HepG2 (cell line): ENCODE results near the gene AIMP2. TPM values are rescaled to one million over a fixed set of nuclear protein-coding genes. Genes with fewer than 3 reads are reported as not detected.

ENCODE experiments used
- ATAC-seq: fragments of 200-7000 bp; cut with Tn5 transposase; 3 replicates; pipeline ENCODE4 v1.9.1; 2020; ENCODE audit warnings: mild to moderate bottlenecking, moderate library complexity
- BruUV-seq: library from RNA; stranded (reverse); fragments of 400-500 nt; replicated peaks from 2 replicates; lab custom pipeline; 2021; lab: Mats Ljungman, UMichigan
- CTCF ChIA-PET: fragments of 300-600 bp; formaldehyde crosslinking; extraction: SDS; loops from one replicate; lab custom pipeline; 2021; ENCODE audit warnings: low total read pairs, inconsistent platforms, low intra/inter-chr PET ratio; lab: Yijun Ruan, JAX
- POLR2A ChIA-PET: fragments of 350-600 bp; sonication (Branson Sonifier 250); formaldehyde crosslinking; loops from one replicate; lab custom pipeline; 2020; ENCODE audit warnings: antibody characterized with exemption, inconsistent platforms; lab: Yijun Ruan, JAX
- DNase-seq: peaks from one replicate; pipeline ENCODE4 v3.0.0-alpha.2; 2015; ENCODE audit warnings: low spot score
- FAIRE-seq: peaks from 3 replicates; lab custom pipeline; 2011; peaks lifted over from hg19 to GRCh38; lab: Jason Lieb, UNC
- H2AFZ ChIP-seq: one replicate; pipeline ENCODE4 v1.6.1; 2011; ENCODE audit warnings: low read length, inconsistent platforms
- H3K27ac ChIP-seq: fragments of 300-600 bp; 3 replicates; pipeline ENCODE4 v1.8.0; 2011; ENCODE audit warnings: mixed run types, mild to moderate bottlenecking, mixed read lengths, low read length, inconsistent platforms; ENCODE audit not compliant: insufficient read depth; ENCODE audit errors: extremely low read length
- H3K27me3 ChIP-seq, 2 experiments: fragments of 200-600 bp in 1 of 2; 2 replicates in 1 of 2; 3 replicates in 1 of 2; pipeline versions ENCODE4 v1.6.0 to v1.8.0; 2011; ENCODE audit warnings: low read length in 2 of 2, mild to moderate bottlenecking in 2 of 2, moderate library complexity in 2 of 2, inconsistent platforms in 1 of 2; ENCODE audit not compliant: insufficient read depth in 2 of 2, control insufficient read depth in 1 of 2
- H3K36me3 ChIP-seq, 2 experiments: fragments of 200-600 bp in 1 of 2; replicated peaks in 1 of 2; 2 replicates in 1 of 2; 3 replicates in 1 of 2; pipeline versions ENCODE4 v1.5.1 to v1.8.0; 2011; ENCODE audit warnings: low read length in 2 of 2, inconsistent platforms in 1 of 2; ENCODE audit not compliant: insufficient read depth in 2 of 2, control insufficient read depth in 1 of 2
- H3K4me1 ChIP-seq: 2 replicates; pipeline ENCODE4 v1.5.1; 2012; ENCODE audit warnings: low read length, inconsistent platforms; ENCODE audit not compliant: insufficient read depth
- H3K4me2 ChIP-seq: 2 replicates; pipeline ENCODE4 v1.6.0; 2011; ENCODE audit warnings: low read depth, low read length, inconsistent platforms
- H3K4me3 ChIP-seq, 3 experiments: fragments of 200-600 bp in 1 of 3; sonication (generic), shearing (Covaris generic) in 1 of 3; replicated peaks in 1 of 3; 2 replicates each; pipeline ENCODE4 v1.5.1; 2011 to 2016; ENCODE audit warnings: low read length in 3 of 3, inconsistent platforms in 2 of 3, low read depth in 2 of 3, mild to moderate bottlenecking in 2 of 3, control low read depth in 1 of 3, mixed read lengths in 1 of 3; ENCODE audit not compliant: insufficient read depth in 1 of 3
- H3K79me2 ChIP-seq: one replicate; pipeline ENCODE4 v1.6.1; 2011; ENCODE audit warnings: low read length, inconsistent platforms; ENCODE audit not compliant: insufficient read depth
- H3K9ac ChIP-seq: 2 replicates; pipeline ENCODE4 v1.6.0; 2011; ENCODE audit warnings: mild to moderate bottlenecking, low read depth, low read length, inconsistent platforms; ENCODE audit not compliant: insufficient read depth
- H3K9me3 ChIP-seq: 2 replicates; pipeline ENCODE4 v1.5.1; 2012; ENCODE audit warnings: mild to moderate bottlenecking, low read length
- H4K20me1 ChIP-seq: 2 replicates; pipeline ENCODE4 v1.6.0; 2011; ENCODE audit warnings: inconsistent platforms, mild to moderate bottlenecking, low read length, moderate library complexity; ENCODE audit not compliant: insufficient read depth
- ARID4A ChIP-seq: sonication (generic); formaldehyde crosslinking; IDR thresholded peaks from 2 replicates; pipeline ENCODE4 v1.5.0; 2020; ENCODE audit warnings: mild to moderate bottlenecking, missing genetic modification reagents, borderline replicate concordance
- FUBP1 ChIP-seq: sonication (generic); formaldehyde crosslinking; IDR thresholded peaks from 2 replicates; pipeline ENCODE4 v1.5.1; 2020; ENCODE audit warnings: missing genetic modification reagents, mild to moderate bottlenecking, borderline replicate concordance
- LBX2 ChIP-seq: sonication (generic); formaldehyde crosslinking; IDR thresholded peaks from 2 replicates; pipeline ENCODE4 v1.5.0; 2020; ENCODE audit warnings: missing genetic modification reagents, mild to moderate bottlenecking, borderline replicate concordance
- MAFF ChIP-seq: IDR thresholded peaks from 2 replicates; pipeline ENCODE4 v1.6.1; 2011; ENCODE audit warnings: low read depth, low read length, improper control_type of control experiment
- MAFK ChIP-seq, 2 experiments: IDR thresholded peaks in 1 of 2; conservative IDR thresholded peaks in 1 of 2; 2 replicates each; pipeline ENCODE4 v1.6.1; 2011; ENCODE audit warnings: improper control_type of control experiment in 2 of 2, low read length in 2 of 2
- ZFP36L1 ChIP-seq: sonication (generic); formaldehyde crosslinking; IDR thresholded peaks from 2 replicates; pipeline ENCODE4 v1.8.0; 2022; ENCODE audit warnings: mild to moderate bottlenecking, missing genetic modification reagents, moderate library complexity
- ZFP90 ChIP-seq: sonication (generic); formaldehyde crosslinking; IDR thresholded peaks from 2 replicates; pipeline ENCODE4 v1.8.0; 2022; ENCODE audit warnings: missing genetic modification reagents, mild to moderate bottlenecking, inconsistent platforms, borderline replicate concordance
- ZNF639 ChIP-seq: conservative IDR thresholded peaks from 2 replicates; pipeline ENCODE4 v1.6.1; 2018; ENCODE audit warnings: missing genetic modification reagents
- ZNF740 ChIP-seq: sonication (generic); formaldehyde crosslinking; IDR thresholded peaks from 2 replicates; pipeline ENCODE4 v1.4.0; 2020; ENCODE audit warnings: missing genetic modification reagents
- WGBS: methylation state at CpG from one replicate; pipeline ENCODE4 v1.1.6; 2017; ENCODE audit warnings: low lambda C conversion rate; 5-methylcytosine and 5-hydroxymethylcytosine counted together
- in situ Hi-C: cut with HindIII; loops from 2 replicates; pipeline ENCODE4 v1.10.0; 2017; ENCODE audit warnings: low pct_unique_long_range_greater_than_20kb; ENCODE audit not compliant: extremely low pct_ligation_motif_present
- intact Hi-C: fragments of 100-400 bp; cut with micrococcal nuclease; formaldehyde crosslinking; loops from one replicate; pipeline ENCODE4 v1.10.0; 2022; ENCODE audit not compliant: unreplicated experiment
- polyA plus RNA-seq, 8 experiments: library from polyadenylated mRNA; depleted of rRNA in 3 of 8; stranded (reverse) in 7 of 8; unstranded in 1 of 8; fragments of >200 nt; fragmentation: Illumina TruSeq in 4 of 8; extraction: Trizol in 4 of 8; gene quantifications; 2 replicates each; pipeline versions ENCODE4 v1.2.1 to v1.2.3, GENCODE V29; 2011 to 2016; ENCODE audit warnings: low read depth in 4 of 8, missing spikeins in 1 of 8, mixed read lengths in 1 of 8; ENCODE audit not compliant: insufficient read depth in 1 of 8
- total RNA-seq, 5 experiments: library from RNA; depleted of rRNA; stranded (reverse); fragments of >200 nt; fragmentation: Illumina TruSeq; extraction: Trizol; gene quantifications; 2 replicates each; pipeline ENCODE4 v1.2.3, GENCODE V29; 2016; ENCODE audit warnings: low read depth in 1 of 5

The AIMP2 gene
- total and polyA plus RNA-seq, 2 of the 13 experiments (the other 11 are each of a cell fraction or from before 2014, with no cell fraction given), result 38.2 to 84.9 TPM

- no peak overlapping the region for H3K9ac ChIP-seq
- no peaks in the 10 kb centered on the region for H4K20me1 ChIP-seq
- no peak overlapping the region for H3K27ac ChIP-seq
- TF ChIP-seq ZFP90 (CRISPR knock-in tag), result no peak
- ATAC-seq (no peak), DNase-seq (no peak), FAIRE-seq (no peak)
- BruUV-seq, result no TSS peak
- WGBS, result 96% methylated on average over 5 of the region's 5 CpGs
- no peak overlapping the region for H2AFZ ChIP-seq
- no peaks in the 10 kb centered on the region for H3K9me3 ChIP-seq
- no peak overlapping the region for H3K4me2 ChIP-seq
- H3K27me3 ChIP-seq, result no peaks in the 10 kb centered on the region
- intact Hi-C loops, result no loop called here
- in situ Hi-C loops, result no loop called here
- H3K36me3 ChIP-seq, result peaks cover 30 to 85% of the 10 kb centered on the region in 2 experiments
- ChIA-PET POLR2A (no interaction called here), CTCF (no interaction called here)
- no peak overlapping the region for H3K4me3 ChIP-seq
- no peaks in the 10 kb centered on the region for H3K4me1 ChIP-seq
- H3K79me2 ChIP-seq, result no peaks in the 10 kb centered on the region
Observed at GRCh38 chr7:6028563-6028962, 19.5 kb downstream of the AIMP2 start.

GRCh38 chr7:6030988-6031387, 21.9 kb downstream of the AIMP2 start, which contains the start of gene ANKRD61:
Gene ANKRD61 (plus strand): TSS chr7:6031376. CDS start chr7:6031376, 0 bp downstream.
- Histone ChIP-seq H3K36me3 (peaks cover 38 to 80% of the 10 kb centered on the region in 2 experiments), H3K4me3 (no peak within 1 kb of the TSS), H4K20me1 (0 out of 2 replicates have a peak, but pooled peaks cover 2% of the 10 kb centered on the region), H3K4me1 (no peaks in the 10 kb centered on the region), H3K9ac (no peak within 1 kb of the TSS), H3K9me3 (no peaks in the 10 kb centered on the region), H2AFZ (no peak within 1 kb of the TSS), H3K27ac (no peak within 1 kb of the TSS), H3K79me2 (no peaks in the 10 kb centered on the region), H3K4me2 (no peak within 1 kb of the TSS), H3K27me3 (no peaks in the 10 kb centered on the region)
- TF ChIP-seq FUBP1 (CRISPR knock-in tag) (no peak), LBX2 (CRISPR knock-in tag) (no peak), ZNF740 (no peak), ZFP36L1 (CRISPR knock-in tag) (no peak), ZNF639 (CRISPR knock-in tag) (no peak), MAFF (peak; percentile 74), MAFK (conservative IDR thresholded peaks at IDR 0.05 in 1 of 2, IDR thresholded peaks at IDR 0.05 in 1 of 2; ENCODE audit: low read length in 2 of 2) (peak; percentile 83 to 87), ARID4A (CRISPR knock-in tag) (no peak)
- no peak for FAIRE-seq
- ChIA-PET CTCF (no interaction called here), POLR2A (no interaction called here)
- intact Hi-C loops (no loop called here), in situ Hi-C loops (no loop called here)
- no peak for DNase-seq
- no peak for ATAC-seq
- WGBS, result 100% methylated on average over 2 of the region's 2 CpGs
- BruUV-seq, result no TSS peak
